Spleen (tissue), 7 donors: ENCODE measurements around the gene RBM26.

Experiments used
- CTCF ChIP-seq, 11 experiments: fragments of 200-600 bp in 7 of 11; fragments of 450-650 bp in 4 of 11; sonication (generic) in 4 of 11; IDR thresholded peaks in 8 of 11; conservative IDR thresholded peaks in 3 of 11; 1 replicate in 7 of 11; 2 replicates in 4 of 11; pipeline versions ENCODE4 v1.4.0 to v1.8.0; 2016 to 2021; ENCODE audit warnings: antibody characterized with exemption in 11 of 11, inconsistent platforms in 4 of 11, mild to moderate bottlenecking in 1 of 11
- POLR2A ChIP-seq, 3 donors: fragments of 450-650 bp; IDR thresholded peaks; one replicate each; pipeline ENCODE4 v1.5.1; 2017; ENCODE audit warnings: antibody characterized with exemption in 3 of 3, mild to moderate bottlenecking in 1 of 3
- POLR2AphosphoS5 ChIP-seq, 3 donors: sonication (generic); formaldehyde crosslinking; IDR thresholded peaks; one replicate each; pipeline ENCODE4 v1.5.1; 2017; ENCODE audit warnings: antibody characterized with exemption in 3 of 3
- donor health status: DM: no; HTN: no; CAD: no; lungs with moderate emphysema.
- donor health status: DM: no; HTN: no; CAD: no.
- donor health status: DM: no; HTN: no; CAD: no.

GRCh38 chr13:79401259-79402070, 4.6 kb downstream of the RBM26 start:
- TF ChIP-seq CTCF (IDR thresholded peaks at IDR 0.05 in 8 of 11, conservative IDR thresholded peaks at IDR 0.05 in 3 of 11) (no peak), POLR2A (IDR thresholded peaks at IDR 0.05) (no peak), POLR2AphosphoS5 (IDR thresholded peaks at IDR 0.05) (peak in 1 of 3 donors; percentile 48)
